GM19043 (cell line): Measurements from ENCODE around the gene OVOL2.

Experiments used
- ATAC-seq: cut with Tn5 transposase; IDR thresholded peaks from one replicate; pipeline ENCODE4 v1.9.1; 2021; ENCODE audit warnings: low read depth; ENCODE audit not compliant: unreplicated experiment

OVOL2 gene

GRCh38 chr20:18018100-18018499 is 39.6 kb downstream of the OVOL2 start:
- ATAC-seq: no peak

- no peak for ATAC-seq
Measured at GRCh38 chr20:18016772-18017171, 40.9 kb downstream of the OVOL2 start.

DNA sequence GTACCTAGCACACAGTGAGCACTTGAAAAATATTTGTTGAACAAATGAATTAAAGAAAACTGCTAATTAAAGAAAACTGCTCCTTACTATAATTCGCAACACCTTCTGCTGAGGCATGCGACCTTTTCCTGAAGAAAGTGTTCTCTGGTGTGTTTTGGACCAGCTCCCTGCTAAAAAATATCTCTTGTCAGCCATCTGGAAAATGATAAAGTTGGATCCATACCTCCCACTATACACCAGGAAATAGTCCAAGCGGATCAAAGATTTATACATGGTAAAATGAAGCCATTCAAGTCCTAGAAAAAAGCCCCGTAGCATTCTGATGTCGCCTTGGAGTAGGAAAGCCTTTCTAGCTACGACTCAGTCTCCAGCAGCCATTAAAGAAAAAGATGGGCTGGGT is 43.3 kb downstream of the OVOL2 start:
- ATAC-seq: no peak

DNA sequence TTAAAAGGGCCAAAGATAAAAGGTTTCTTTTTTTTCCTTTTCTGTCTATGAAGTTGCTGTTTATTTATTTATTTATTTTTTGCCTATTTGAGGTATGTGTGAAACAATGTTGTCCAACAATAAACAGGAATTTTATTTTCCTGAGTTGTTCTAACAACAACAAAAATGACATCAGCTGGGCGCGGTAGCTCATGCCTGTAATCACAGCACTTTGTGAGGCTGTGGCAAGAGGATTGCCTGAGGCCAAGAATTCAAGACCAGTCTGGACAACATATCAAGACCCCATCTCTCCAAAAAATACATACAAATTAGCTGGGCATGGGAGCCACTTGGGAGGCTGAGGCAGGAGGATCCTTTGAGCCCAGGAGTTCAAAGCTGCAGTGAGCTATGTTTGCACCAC is 44.8 kb downstream of the OVOL2 start:
- no peak for ATAC-seq

GRCh38 chr20:18011951-18012645 is 45.6 kb downstream of the OVOL2 start:
- ATAC-seq: no peak

DNA sequence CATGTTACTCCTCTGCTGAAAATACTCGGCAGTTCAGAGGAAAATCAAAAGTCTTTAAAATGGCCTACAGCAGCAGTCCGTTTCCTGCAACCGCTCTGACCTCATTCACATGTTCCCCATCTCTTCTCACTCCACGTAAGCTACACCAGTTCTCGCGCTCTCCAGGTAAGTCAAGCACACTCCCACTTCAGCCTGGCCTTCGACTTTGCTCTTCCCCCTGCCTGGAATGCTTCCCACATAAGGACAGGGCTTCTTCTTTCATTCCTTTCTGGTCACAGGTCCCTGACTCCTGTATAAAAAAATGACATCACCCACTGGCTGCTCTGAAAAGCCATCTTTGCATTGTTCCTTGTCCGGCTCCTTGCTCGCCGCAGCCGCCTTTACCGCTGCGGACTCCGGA is 46.2 kb downstream of the OVOL2 start:
- no peak for ATAC-seq

DNA sequence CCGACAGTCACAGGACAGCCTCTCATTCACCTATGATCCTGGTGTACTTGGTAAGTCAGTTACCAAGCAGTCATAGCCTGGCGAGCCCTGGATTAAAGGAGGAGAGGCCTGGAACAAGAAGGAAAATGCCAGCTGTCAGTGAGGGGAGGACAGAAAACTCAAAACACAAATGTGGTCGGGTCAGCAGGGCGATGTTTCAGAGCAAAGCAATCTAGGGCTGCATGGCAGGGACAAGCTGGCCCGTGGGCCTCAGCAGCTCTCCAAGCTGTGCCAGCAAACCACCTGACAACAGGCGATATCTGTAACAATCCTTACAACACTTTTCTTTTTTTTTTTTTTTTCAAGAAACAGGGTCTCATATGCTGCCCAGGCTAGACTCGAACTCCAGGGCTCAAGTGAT is 48.6 kb downstream of the OVOL2 start:
- ATAC-seq: no peak

DNA sequence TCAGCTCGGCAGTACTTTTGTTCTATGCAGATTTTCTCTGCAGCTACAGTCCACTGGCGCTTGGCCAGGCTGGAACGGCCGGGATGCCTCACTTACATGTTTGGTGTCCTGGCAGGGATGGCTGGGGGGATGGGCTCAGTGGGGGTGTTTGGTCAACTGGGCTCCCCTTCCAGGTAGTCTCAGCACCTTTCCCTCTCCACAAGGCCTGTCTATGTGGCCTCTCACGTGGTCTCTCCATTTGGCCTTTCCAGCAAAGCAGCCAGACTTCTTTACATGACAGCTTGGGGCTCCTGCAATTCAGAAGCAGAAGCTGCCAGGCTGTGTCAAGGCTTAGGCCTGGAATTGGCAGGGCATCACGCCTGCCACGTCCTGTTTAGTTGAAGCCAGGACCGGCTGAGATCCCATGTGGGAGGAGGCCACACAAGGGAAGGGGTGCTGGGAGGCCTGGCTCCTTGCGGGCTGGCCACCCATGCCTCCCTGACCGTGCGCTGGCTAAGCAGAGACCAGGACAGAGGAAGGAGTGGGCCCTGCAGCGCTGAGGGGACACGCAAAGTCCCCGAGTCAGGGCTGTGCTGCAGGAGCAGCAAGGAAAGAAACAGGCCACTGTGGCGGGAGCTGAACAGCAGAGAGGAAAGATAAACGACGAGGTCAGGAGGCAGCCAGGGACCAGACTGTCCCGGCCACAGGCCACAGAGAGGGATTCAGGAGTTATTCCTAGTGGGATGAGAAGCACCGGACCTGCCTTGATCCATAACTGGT is 50.0 kb downstream of the OVOL2 start:
- ATAC-seq: no peak

DNA sequence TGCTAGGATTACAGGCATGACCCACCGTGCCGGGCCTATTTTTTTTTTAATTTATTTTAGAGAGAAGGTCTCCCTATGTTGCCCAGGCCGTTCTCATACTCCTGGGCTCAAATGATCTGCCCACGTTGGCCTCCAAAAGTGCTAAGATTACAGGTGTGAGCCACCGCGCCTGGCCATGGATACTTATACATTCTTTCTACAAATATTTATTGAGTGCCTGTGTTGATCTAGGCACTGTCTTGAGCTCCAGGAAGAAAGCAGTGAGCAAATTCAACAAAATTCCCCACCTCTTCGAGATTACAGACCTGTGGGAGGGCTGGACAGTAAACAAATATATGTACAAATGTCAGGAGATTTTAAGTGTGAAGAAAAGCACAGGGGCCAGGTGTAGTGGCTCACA is 51.0 kb downstream of the OVOL2 start:
- ATAC-seq: no peak

DNA sequence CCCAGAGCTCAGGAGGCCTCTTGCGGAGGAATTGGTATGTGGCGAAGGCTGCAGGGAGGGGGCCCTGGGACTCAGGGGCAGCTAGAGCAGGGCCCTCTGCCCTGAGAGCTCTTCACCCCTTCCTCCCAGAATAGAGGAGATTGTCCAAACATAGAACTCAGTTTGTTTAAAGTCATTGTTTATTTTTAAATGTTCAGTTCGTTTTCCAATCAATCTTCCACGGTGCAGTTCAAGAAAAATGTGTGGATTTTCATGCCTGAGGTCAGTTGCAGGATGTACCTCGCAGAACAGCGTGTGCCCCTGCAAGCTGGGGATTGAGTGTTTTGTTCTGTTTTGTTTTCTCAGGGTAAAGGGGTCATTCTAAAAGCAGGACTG is 51.7 kb downstream of the OVOL2 start:
- no peak for ATAC-seq

- peak; percentile 97 for ATAC-seq
Measured at GRCh38 chr20:18005170-18005989, 52.3 kb downstream of the OVOL2 start.

- no peak for ATAC-seq
Measured at GRCh38 chr20:18004384-18005031, 53.2 kb downstream of the OVOL2 start.

- no peak for ATAC-seq
Measured at GRCh38 chr20:18003897-18004296, 53.8 kb downstream of the OVOL2 start.

- ATAC-seq: no peak
Measured at GRCh38 chr20:18001131-18001921, 56.4 kb downstream of the OVOL2 start.

DNA sequence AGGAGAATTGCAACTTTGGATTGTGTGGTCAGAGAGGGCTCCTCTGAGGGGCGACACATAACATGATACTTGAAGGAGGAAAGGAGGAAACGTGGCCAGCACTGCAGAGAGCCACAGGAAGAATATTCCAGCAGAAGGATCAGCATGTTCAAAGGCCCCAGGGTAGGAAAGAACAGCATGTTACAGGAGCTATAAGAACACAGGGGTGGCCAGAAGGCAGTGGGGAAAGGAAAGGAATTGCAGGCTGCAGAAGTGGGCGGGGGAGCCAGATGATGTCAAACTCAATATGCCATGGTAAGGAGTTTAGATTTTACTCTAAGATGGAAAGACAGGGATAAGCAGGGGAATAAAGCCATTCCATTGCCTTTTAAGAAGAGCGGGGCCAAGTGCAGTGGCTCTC is 58.1 kb downstream of the OVOL2 start:
- no peak for ATAC-seq

DNA sequence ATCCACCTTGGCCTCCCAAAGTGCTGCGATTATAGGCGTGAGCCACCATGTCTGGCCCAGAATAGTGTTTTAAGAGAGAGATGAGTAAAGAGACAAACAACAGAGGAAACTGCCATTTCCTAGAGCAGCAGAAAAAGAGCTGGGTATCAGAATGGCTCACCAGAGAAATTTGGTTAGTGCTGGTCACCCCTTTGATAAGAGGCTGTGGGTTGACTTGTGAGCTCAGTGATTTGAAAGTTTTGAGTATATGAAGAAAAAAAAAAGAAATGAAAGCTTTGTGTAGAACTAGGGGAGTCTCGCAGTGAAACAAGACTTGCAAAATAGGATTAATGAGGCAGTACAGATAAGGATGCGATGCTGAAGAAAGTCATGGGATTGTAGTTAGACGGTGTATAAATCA is 59.3 kb downstream of the OVOL2 start:
- no peak for ATAC-seq

- no peak for ATAC-seq
Measured at GRCh38 chr20:17995967-17996819, 61.5 kb downstream of the OVOL2 start.

- no peak for ATAC-seq
Measured at GRCh38 chr20:17993546-17993945, 64.2 kb downstream of the OVOL2 start.

DNA sequence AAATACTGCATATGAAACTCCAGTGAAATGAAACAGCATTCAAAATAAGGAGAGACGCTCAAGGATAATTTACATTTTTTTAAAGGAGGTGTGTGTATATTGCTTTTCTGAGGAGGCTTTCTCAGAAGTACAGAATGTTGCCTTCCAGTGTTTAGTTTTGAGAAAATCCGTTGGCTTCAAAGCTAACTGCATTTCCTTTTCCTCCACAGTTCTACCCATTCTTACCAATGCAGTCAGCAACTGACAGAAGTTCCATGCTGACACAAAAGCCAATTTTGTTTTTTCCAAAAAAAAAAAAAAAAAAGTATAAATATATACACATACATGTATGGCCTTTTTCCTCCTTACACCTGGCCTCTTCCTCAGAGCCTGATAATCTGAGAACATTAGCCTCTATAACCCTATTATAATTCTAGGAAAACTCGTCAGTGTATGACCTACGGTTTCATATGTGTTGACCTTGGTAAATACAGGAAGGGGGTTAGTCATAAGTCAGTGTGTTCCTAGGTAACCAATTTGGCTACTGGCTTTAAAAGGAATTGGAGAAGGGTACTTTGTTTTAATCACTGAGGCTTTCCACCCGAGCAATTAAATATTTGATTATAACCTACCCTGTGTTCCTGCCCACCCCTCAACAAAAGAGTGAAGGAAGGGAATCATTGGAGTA is 64.7 kb downstream of the OVOL2 start:
- ATAC-seq: no peak
